ENCODE data around the gene SORCS3. TPM values are rescaled to one million over a fixed set of nuclear protein-coding genes. Genes with fewer than 3 reads are reported as not detected.

Gene SORCS3
- total and polyA plus RNA-seq, 2 of the 4 experiments (the other 2 are of a cell fraction) = not detected

DNA sequence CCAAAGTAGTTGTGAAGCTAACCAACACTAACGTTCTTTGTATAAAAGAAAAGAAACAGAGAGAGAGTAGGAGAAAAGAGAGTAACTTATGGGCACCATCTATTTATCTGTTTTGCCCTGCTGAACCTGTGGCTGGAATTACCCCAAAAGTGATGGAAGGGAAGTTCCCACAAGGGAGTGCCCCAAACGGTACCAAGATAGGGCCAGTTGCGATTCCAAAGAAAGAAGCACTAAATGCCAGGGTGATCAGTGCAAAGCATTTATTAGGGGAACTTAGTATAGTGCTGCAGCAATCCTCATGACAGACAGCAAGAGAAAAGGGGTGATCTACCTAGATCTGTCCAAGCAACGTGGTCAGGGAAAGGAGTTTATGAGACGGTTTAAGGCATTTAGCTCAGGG lies 190.2 kb downstream of the SORCS3 start:
- H4K8ac ChIP-seq (ENCODE audit: low read depth in 2 of 2, low read length in 2 of 2) = no peak overlapping the region
- H3K4me3 ChIP-seq (ENCODE audit: insufficient read depth, low read depth, low read length) = no peak overlapping the region
- no peak overlapping the region for H2BK120ac ChIP-seq (ENCODE audit: low read depth, low read length)
- H3K18ac ChIP-seq (ENCODE audit: low read depth, low read length) = no peak overlapping the region
- H3K4me1 ChIP-seq (ENCODE audit: control insufficient read depth, insufficient read depth, low read length) = no peaks in the 10 kb centered on the region
- H3K79me1 ChIP-seq (ENCODE audit: low read depth in 1 of 2, low read length in 2 of 2) = no peaks in the 10 kb centered on the region
- dilution Hi-C loops (cut with HindIII; ENCODE audit: low sequenced_read_pairs, unreplicated experiment) (no loop called here), intact Hi-C loops (cut with micrococcal nuclease) (no loop called here), in situ Hi-C loops (cut with MboI; ENCODE audit: low sequenced_read_pairs) (no loop called here)
- H3K27ac ChIP-seq (ENCODE audit: insufficient read depth, low read length) = no peak overlapping the region
- BruUV-seq (replicated peaks) = no TSS peak
- no peak overlapping the region for H3K4ac ChIP-seq (ENCODE audit: low read depth, low read length)
- H2AK5ac ChIP-seq (ENCODE audit: low read depth, low read length) = no peak overlapping the region
- H3K36me3 ChIP-seq (ENCODE audit: control insufficient read depth, insufficient read depth, low read length) = no peaks in the 10 kb centered on the region
- H3K9me1 ChIP-seq (ENCODE audit: insufficient read depth, low read length) = no peaks in the 10 kb centered on the region
- no peak overlapping the region for H3K14ac ChIP-seq (replicated peaks; ENCODE audit: low read depth, low read length)
- 68% methylated on average over 2 of the region's 5 CpGs; no CpG with 5 or more reads in 1 of the 2 experiments for WGBS, 2 experiments (ENCODE audit: extremely low coverage in 2 of 2, insufficient read length in 1 of 2)
- no peak overlapping the region for H3K4me2 ChIP-seq (ENCODE audit: low read depth, low read length)
- no peak overlapping the region for H2AFZ ChIP-seq (replicated peaks; ENCODE audit: low read length, poor library complexity)
- H3K27me3 ChIP-seq (ENCODE audit: control insufficient read depth, insufficient read depth, low read length) = no peaks in the 10 kb centered on the region
- H2BK20ac ChIP-seq (ENCODE audit: low read depth, low read length) = no peak overlapping the region
- no peak overlapping the region for H2BK5ac ChIP-seq (ENCODE audit: low read depth, low read length, poor library complexity, severe bottlenecking)
- H3K56ac ChIP-seq (ENCODE audit: extremely low read depth, insufficient read depth, low read length) = no peak overlapping the region
- ChIA-PET POLR2A (ENCODE audit: unreplicated experiment) (no interaction called here), CTCF (no interaction called here)
- no peak overlapping the region for H4K5ac ChIP-seq (ENCODE audit: low read depth, low read length)
- peaks cover 21% of the 10 kb centered on the region for H3K9me3 ChIP-seq (ENCODE audit: control insufficient read depth, insufficient read depth, low read length)
- no peak overlapping the region for H3K9ac ChIP-seq (ENCODE audit: low read depth, low read length)
- TF ChIP-seq NFE2L2 (IDR thresholded peaks at IDR 0.05; ENCODE audit: low read depth, low read length) = no peak
- no peak for TF ChIP-seq MXI1 (IDR thresholded peaks at IDR 0.05; ENCODE audit: borderline replicate concordance, low read depth, low read length)
- ATAC-seq (ENCODE audit: low read depth) (no peak), DNase-seq (no peak)
- no peaks in the 10 kb centered on the region for H4K20me1 ChIP-seq (ENCODE audit: insufficient read depth, low read length)
- H2AK9ac ChIP-seq (replicated peaks; ENCODE audit: low read depth, low read length, poor library complexity) = no peak overlapping the region
- H4K91ac ChIP-seq (ENCODE audit: insufficient read depth, low read depth, low read length) = no peak overlapping the region
- no peak overlapping the region for H2BK15ac ChIP-seq (ENCODE audit: low read depth, low read length)
- H3K23ac ChIP-seq (ENCODE audit: low read depth, low read length) = no peak overlapping the region

All from IMR-90 (cell line).